NCI-H1105 treated with DMSO at 0.1 percent for 48 hours (cell line): Measurements from ENCODE around the gene ASZ1.

Experiments used
- DNase-seq: peaks from one replicate; lab custom pipeline; 2025; lab: John Stamatoyannopoulos, UW

ASZ1 gene

DNA sequence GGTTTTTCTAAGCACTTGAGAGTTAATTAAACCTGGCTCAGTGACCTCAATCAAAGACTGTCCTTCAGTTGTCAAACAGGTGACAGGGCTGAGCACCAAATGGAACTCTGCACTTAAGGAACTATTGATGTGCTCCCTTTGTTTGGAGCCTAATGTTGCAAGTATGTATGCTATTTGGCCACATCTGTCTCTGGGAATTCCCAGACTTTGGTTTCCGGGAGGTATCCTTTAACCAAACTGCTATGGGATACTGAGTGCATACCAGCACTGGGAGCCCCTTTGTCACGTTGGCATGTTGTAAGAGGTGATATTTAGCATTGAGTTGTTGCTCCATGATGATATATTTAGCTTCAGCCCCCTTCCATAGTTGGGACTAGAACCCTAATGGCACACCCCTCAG is 25.2 kb downstream of the ASZ1 start:
- DNase-seq, result peak; percentile 32

GRCh38 chr7:117401293-117402002 is 25.8 kb downstream of the ASZ1 start:
- no peak for DNase-seq

GRCh38 chr7:117399820-117400422 is 27.4 kb downstream of the ASZ1 start:
- DNase-seq, result peak; percentile 60

- DNase-seq, result no peak
Measured at GRCh38 chr7:117395743-117396142, 31.6 kb downstream of the ASZ1 start.

- no peak for DNase-seq
Measured at GRCh38 chr7:117393781-117394180, 33.5 kb downstream of the ASZ1 start.

- no peak for DNase-seq
Measured at GRCh38 chr7:117389871-117390270, 37.4 kb downstream of the ASZ1 start.

- no peak for DNase-seq
Measured at GRCh38 chr7:117386110-117386706, 41.1 kb downstream of the ASZ1 start.

DNA sequence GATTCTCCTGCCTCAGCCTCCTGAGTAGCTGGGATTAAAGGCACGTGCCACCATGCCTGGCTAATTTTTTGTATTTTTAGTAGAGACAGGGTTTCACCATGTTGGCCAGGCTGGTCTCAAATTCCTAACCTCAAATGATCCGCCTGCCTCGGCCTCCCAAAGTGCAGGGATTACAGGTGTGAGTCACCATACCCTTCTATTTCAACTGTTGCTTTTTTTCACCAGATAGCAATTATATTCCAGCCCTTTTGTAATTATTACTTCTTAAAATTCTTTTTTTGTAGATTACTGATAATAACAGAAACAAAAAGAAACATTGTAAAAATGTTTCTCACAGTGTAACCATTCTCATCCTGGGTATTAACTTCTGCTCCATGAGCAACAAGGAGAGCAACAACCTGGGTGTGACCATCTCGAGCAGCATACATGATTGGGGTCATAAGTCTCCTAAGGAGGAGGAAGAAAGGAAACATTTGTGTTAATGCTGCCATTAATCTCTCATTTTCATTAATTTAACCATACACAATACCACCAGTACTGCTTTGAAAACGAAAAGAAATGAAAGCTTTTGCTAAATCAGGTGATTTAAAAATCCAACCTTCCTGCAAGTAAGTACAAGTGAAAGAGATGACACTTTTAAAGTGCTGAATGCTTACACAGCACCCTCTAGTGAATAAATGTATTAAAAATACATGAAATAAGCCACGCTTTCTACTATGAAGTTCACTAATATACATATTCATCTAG is 41.8 kb downstream of the ASZ1 start:
- DNase-seq, result peak; percentile 15

DNA sequence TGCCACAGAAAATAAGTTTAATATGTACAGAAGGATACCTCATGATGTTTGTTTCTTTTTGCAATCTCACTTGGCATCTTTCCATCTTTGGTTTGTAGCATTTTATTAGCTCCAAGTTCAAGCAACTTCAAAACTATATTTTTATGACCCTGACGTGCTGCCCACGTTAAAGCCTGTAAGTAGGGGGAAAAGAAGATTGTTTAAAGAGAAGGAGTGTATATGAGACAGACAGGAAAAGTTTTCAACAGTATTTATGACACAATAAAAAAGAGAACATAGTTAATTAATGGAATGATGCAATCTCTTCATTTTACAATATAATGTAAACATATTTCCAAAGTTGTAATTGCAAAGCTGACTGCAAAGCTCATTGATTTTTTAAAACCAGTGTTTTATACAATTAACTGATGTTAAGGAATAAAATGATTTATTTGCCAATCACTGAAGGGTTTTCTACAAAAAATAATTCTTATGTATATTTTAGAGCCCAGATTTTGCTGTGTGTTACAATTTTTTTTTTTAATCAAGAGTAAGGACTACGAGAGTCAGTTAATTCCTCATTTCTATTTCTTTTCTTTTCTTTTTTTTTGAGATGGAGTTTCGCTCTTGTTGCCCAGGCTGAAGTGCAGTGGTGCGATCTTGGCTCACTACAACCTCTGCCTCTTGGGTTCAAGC is 42.5 kb downstream of the ASZ1 start:
- DNase-seq, result peak; percentile 44

DNA sequence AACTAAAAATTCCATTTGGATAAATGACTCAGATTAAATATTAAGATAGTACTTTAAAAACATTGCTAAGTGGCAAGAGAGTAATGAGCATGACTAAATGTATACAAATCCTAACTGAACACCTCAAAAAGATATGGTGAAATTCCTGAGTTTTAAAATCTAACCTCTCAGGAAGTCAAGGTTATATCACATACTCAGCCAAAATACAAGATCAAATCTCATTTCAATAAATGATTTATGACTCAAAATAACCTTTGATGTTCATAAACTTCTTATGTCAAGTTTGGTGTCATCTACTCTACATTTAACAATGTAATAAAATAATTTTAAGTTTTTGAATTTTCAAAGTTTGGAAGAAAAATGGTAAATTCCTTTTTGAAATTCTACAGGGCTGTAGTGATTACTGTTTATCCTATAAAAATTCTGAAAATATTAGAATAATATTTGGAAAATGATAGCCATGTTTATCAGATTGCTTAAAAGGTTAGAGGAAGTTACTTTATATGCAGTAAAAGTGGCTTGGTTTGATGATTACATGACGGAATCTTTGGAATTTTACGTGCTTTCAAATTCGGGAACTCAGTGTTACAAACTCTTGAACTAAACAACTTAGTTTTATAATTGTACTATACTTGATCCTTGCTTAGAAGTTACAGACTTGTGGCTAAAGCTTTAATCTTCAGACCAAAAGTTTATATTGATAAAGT is 43.7 kb downstream of the ASZ1 start:
- DNase-seq, result no peak

DNA sequence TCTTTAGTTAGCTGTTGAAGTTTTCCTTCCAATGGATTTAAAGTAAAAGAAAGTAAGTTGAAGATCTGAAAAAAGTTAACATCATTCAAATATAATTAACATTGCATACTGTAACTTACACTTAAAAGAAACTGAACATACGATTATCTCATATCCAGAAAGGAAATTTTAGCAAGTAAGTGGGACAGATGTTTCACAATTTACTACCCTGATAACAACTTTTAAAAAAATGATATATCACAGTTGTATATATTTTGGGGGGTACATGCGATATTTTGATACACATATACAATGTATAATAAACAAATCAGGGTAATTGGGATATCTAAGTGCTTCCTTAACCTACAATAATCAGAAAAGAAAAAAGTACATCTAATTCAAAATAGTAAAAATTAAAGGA is 44.2 kb downstream of the ASZ1 start:
- DNase-seq, result no peak

GRCh38 chr7:117381362-117381761 is 45.9 kb downstream of the ASZ1 start:
- DNase-seq, result no peak

GRCh38 chr7:117375380-117375779 is 51.9 kb downstream of the ASZ1 start:
- no peak for DNase-seq

DNA sequence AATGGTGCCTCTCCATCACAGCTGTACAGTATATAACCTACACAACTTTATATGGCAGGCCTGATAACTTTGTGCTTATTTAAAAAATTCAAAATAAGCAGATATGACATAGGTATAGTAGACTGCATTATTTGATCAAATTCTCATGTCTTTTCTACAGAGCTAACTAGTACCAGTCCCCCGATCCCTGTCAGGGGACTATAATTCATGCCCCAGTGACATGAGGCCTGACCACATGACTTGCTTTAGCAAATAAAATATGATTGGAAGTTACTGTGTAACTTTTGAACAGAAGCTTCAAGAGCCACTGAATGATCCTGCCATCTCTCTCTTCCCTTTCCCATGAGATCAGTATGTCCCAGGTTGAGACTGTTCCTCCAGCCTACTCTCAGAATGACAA is 55.2 kb downstream of the ASZ1 start:
- DNase-seq, result no peak

GRCh38 chr7:117364339-117365080 is 62.8 kb downstream of the ASZ1 start:
- no peak for DNase-seq

- no peak for DNase-seq
Measured at GRCh38 chr7:117362294-117362888, 64.9 kb downstream of the ASZ1 start.

DNA sequence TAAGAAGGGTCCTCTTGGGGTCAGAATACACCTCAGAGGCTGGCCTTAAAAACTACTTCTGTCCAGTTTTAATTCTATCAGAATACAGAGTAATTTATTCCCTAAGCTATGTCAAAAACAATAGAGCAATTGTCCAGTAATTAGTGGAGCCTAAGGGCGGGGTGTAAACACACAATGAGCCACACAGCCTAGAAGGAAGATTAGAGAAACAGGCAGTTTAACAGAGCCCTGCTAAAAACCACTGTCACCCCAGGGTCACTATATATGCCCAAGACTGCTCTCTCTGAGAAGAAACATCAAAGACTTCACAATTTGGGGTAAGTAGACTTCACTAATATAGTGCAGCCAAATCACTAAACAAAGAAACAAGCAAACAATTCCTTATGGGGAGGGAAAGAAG is 77.3 kb downstream of the ASZ1 start:
- no peak for DNase-seq

- DNase-seq, result no peak
Measured at GRCh38 chr7:117349570-117349969, 77.7 kb downstream of the ASZ1 start.

DNA sequence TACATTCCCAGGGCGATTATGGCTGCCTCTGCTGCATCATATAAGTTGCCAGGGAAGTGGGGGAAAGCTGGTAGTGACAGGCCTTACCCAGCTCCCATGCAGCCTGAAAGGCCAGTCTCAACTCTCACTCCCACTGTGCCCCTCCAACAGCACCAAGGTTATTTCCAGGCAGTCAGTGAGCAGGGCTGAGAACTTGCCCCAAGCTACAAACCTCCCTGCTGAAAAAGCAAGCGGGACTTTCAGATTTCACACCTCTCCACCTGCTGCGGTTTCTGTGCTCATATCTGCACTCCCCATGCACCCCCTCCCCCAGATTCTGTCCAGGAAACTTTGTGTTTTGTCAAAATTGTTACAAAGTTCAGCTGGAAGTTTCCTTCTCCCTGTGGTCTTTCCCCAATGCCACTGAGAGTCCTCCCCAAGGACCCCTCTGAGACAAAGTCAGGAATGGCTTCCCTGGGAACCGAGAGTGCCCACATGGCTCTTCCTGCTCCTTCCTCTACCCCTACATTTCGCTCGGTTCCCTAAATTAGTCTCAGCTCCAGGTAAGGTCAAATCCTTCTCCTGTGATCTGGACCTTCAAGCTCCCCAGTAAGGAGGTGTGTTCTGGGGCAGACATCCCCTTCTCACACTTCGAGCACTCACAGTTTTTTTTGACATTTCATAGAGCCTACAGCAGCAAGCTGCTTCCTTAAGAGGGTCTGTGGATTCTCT is 79.2 kb downstream of the ASZ1 start:
- DNase-seq, result no peak

DNA sequence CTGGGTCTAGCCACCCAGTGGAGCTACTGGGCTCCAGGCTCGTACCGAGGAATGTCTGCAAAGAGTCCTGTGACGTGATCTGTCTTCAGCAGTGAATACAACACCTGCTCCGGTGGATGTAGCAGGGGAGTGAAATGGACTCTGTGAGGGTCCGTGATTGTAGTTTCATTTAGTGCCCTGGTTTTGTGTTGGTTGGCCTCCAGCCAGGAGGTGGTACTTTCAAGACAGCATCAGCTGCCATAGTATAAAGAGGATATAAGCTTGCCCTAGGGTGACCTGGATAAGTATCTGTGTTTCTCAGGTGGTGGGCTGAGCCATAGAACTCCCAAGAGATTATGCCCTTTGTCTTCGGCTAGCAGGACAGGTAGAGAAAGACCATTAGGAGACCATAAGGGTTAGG is 79.8 kb downstream of the ASZ1 start:
- no peak for DNase-seq
